Adipose tissue (tissue), 3 donors: ENCODE results near the gene MRPL55. TPM values are rescaled to one million over a fixed set of nuclear protein-coding genes. Genes with fewer than 3 reads are reported as not detected.

Experiments used
- H3K27ac ChIP-seq: one replicate; pipeline ENCODE4 v1.5.1; 2013; ENCODE audit warnings: low read depth, low read length
- WGBS, 3 donors: extraction: QIAGEN DNeasy Blood & Tissue Kit; methylation state at CpG; one replicate each; pipeline ENCODE4 v1.1.7; 2013; 5-methylcytosine and 5-hydroxymethylcytosine counted together
- polyA plus RNA-seq, 3 donors: library from polyadenylated mRNA; stranded (reverse); fragments of 200-250 nt; gene quantifications; one replicate each; pipeline ENCODE4 v1.2.3, GENCODE V29; 2013
- donor health status: healthy with polysubstance abuse.
- donor health status: Bipolar disorder and iron deficiency.
- donor health status: healthy.

Gene MRPL55
- polyA plus RNA-seq, 3 donors, result 45.7 to 92.6 (median 64.4) TPM

- 69 to 80% (median 70%) methylated on average over 8 of the region's 8 CpGs for WGBS, 3 donors
- H3K27ac ChIP-seq, result no peak overlapping the region
Measured at GRCh38 chr1:228148935-228149405, 39.9 kb upstream of the MRPL55 start.

- no peak overlapping the region for H3K27ac ChIP-seq
- WGBS, 3 donors, result 49 to 73% (median 52%) methylated on average over 18 of the region's 18 CpGs
Measured at GRCh38 chr1:228148196-228148861, 39.2 kb upstream of the MRPL55 start.

DNA sequence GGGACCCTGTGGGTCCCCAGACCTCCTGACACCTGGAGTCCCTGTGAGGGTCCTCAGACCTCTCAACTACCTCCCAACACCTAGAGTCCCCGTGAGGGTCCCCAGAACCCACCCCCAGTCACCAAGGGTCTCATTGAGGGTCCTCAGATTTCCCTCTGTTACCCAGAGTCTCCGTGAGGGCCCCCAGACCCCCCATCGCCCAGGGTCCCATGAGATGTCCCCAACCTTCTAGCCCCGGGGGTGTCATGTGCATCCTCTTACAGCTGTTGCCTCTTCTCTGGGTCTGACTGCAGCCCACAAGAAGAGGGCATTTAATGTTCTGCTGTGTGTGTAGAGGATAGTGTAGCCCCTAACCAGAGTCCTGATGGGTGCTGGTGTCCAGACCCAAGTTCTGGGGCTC, 38.7 kb upstream of the MRPL55 start:
- 82 to 93% (median 91%) methylated on average over 4 of the region's 4 CpGs for WGBS, 3 donors
- H3K27ac ChIP-seq, result no peak overlapping the region

- 90 to 95% (median 90%) methylated on average over 20 of the region's 20 CpGs for WGBS, 3 donors
- no peak overlapping the region for H3K27ac ChIP-seq
Measured at GRCh38 chr1:228147151-228147693, 38.1 kb upstream of the MRPL55 start.

DNA sequence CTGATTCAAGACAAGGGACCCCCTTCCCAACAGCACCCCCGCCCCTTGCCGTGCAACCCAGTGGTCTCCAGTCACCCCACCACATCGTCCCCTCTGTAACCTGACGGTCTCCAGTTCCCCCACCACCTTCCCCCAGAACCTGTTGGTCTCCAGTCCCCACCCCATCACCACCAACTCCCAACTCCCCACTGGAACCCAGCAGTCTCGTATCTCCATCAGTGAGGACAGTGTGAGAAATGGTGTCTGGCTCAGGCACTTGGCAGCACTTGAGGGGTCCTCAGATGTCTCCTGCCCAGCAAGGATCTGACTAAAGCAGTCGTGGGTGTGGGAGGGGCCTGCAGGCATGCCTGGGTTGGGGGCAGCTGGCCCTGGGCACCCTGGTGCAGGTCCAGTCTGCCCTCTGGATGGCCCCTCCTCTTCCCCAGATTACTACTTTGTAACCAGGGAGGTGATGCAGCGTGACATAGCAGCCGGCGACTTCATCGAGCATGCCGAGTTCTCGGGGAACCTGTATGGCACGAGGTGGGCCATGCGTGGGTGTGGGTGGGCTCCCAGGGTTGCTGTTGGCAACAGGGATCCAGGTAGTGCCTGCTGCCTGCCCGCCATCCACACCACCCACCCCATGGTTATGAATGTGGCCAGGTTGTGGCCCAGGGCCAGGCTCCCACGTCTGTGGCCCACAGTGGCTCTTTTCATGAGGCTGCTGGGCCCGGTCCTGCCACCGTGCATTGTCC, 37.5 kb upstream of the MRPL55 start:
- 89 to 92% (median 89%) methylated on average over 18 of the region's 18 CpGs for WGBS, 3 donors
- no peak overlapping the region for H3K27ac ChIP-seq

- WGBS, 3 donors, result 89 to 90% (median 89%) methylated on average over 31 of the region's 31 CpGs
Measured at GRCh38 chr1:228145463-228146416, 36.6 kb upstream of the MRPL55 start.

GRCh38 chr1:228144993-228145343, 35.9 kb upstream of the MRPL55 start:
- H3K27ac ChIP-seq, result no peak overlapping the region
- 85 to 89% (median 86%) methylated on average over 8 of the region's 8 CpGs for whole genome bisulfite sequencing, 3 donors

More at GRCh38 chr1:228145463-228146416, 36.6 kb upstream of the MRPL55 start:
- no peak overlapping the region for H3K27ac ChIP-seq

DNA sequence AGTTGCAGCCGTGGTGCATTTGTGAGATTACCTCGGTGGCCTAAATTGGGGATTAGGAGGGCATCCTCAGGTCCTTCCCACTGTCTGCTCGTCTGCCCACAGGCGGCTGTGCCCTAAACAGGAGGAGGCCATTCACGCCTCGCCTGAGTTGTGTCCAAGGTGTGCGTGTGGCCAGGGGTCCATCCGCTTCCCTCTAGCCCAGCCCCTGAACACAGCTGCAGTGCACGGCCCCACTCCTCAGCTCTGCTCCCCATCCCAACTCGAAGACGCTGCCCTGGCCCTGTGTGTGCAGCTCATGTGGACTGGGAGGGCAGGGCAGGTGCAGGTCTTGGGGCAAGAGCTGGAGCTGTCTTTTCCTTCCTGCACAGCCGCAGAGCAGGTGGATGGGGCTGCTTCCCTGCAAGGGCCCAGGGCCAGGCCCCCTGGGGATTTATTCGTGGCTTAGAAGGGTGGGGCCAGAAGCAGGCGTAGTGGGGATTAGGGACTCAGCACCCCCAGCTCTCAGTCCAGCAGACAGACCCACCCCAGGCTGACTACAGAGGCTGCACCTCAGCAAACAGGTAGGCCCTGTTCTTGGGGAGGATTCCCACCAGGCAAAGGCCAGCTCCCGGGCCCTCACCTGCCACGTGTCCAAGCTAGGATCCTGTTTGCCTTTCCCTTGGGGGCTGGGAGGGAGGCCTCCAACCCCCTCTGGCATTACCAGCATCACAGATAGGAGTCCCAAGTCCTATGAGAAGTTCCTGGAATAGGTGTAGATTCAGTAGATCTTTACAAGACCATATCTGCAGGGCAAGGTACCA, 35.3 kb upstream of the MRPL55 start:
- H3K27ac ChIP-seq, result no peak overlapping the region
- WGBS, 3 donors, result 79 to 82% (median 82%) methylated on average over 16 of the region's 16 CpGs

DNA sequence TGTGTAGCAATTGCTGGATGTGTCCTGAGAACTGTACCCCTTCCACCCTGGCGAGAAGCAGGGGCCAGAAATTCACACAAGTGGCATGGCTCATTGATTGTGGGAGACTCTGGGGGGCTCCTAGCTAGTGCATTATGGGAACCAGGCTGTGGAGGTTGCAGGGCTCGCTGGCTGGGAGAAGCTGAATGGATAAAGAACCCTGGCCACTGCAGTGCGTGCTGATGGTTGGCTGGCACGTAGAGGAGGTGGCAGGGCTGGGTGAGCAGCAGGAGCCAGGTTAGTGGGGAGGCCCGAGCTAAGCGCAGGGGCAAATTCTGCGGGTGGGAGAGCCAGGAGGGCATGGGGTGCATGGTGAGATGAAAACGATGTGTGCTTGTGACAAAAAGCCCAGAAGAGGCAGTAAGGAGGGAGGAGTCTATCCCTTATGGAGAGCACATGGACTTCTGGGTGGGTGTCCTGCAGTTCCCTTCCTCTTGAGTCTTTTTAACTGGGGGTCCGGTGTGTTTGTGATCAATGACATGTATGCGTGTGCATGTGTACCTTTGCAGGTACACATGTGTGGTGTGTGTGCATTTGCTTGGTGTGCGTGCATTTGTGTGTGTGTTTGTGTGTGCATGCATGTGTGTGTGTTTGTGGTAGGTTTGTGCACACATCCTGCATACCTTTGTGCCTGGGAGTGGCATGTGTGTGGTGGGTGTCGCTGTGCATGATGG, 34.5 kb upstream of the MRPL55 start:
- WGBS, 3 donors, result 84 to 89% (median 88%) methylated on average over 12 of the region's 12 CpGs
- no peak overlapping the region for H3K27ac ChIP-seq

DNA sequence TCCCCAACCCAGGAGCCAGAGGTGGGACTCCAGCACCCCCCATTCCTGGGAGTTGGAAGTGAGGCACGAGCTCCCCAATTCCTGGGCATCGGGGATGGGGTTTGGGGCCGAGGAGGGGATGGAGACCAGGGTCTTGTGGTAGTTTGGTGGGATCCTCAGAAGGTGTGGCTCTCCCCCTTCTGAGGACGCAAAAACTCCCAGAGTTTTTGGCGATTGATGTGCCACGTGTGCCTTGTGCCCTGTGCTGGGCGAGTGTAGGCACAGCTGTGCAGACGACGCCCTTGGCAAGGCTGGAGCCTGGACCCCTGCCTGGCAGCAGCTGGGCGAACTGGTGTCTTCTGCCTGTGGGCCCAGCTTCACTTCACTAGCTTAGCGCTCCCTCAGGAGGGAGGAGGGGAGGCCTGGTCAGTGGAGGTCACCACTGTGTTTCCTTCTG, 33.6 kb upstream of the MRPL55 start:
- no peak overlapping the region for H3K27ac ChIP-seq
- WGBS, 3 donors, result 65 to 80% (median 77%) methylated on average over 11 of the region's 11 CpGs

DNA sequence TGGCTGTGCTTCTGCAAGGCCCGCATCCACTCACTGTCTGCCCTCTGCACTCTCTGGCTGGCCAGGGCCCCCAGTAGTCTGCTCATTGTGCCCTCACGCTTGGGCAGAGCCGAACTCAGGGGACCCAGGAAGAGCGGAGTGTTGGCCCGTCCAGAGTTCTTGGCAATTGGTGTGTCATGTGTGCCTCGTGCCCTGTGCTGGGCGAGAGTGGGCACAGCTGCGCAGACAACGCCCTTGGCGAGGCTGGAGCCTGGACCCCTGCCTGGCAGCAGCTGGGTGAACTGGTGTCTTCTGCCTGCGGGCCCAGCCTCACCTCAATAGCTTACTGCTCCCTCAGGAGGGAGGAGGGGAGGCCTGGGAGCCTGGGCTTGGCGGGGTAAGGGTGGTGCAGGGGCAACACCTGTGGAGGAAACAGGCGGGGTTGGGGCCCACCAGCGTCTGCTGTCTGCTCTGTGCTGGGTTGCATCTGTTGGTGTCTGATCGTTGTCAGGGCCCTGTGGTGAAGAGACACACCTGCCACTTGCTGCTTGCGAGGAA, 33.1 kb upstream of the MRPL55 start:
- H3K27ac ChIP-seq, result no peak overlapping the region
- 62 to 76% (median 72%) methylated on average over 16 of the region's 16 CpGs for WGBS, 3 donors

DNA sequence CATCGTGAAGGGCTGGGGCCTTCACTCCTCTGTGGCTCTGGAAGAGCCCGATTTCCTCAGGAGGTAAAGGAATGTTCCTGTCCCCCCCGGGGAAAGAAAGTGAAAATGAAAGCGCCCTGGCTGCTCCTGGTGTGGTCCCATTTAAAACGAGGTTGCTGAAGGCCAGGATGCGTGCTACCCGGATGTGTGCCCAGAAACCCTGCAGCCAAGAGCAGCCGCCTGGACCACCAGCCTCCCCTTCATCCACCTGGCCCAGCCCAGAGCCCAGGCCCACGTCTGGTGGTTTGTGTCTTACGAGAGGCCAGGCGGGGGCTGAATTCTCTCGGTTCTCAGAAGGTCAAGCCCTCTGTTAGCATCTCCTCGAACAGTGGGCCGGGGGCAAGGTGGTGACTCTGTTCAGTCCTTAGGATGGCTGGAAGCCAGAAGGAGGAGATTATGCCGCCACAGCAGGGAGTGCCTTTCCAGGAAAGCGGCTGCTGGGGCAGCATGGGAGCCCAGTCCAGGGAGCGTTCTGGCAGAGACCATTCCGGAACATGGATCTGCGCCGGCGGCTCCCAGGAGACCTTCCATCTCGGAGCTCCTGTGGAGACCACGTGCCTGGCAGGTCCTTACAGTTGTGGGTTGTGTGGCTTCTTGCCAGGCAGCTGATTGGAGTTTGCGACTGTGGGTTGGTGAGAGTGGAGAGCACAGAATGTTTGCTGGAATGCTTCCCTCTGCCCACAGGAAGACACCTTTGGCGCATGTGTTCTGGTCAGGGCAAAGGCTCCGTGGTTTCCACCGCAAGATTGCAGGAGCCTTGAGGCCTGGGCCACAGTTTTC, 32.3 kb upstream of the MRPL55 start:
- WGBS, 3 donors, result 16 to 31% (median 22%) methylated on average over 27 of the region's 27 CpGs
- H3K27ac ChIP-seq, result peak overlapping the region; percentile 9

GRCh38 chr1:228140724-228141225, 31.7 kb upstream of the MRPL55 start:
- H3K27ac ChIP-seq, result peak overlapping the region; percentile 30
- 1 to 5% (median 2%) methylated on average over 25 of the region's 25 CpGs for WGBS, 3 donors

GRCh38 chr1:228139931-228140723, 31.0 kb upstream of the MRPL55 start, which contains the start of gene GUK1:
GUK1 (plus strand) TSS chr1:228140279; CDS start chr1:228140303, 24 bp downstream.
- 0% methylated on average over 74 to 95 of the region's 95 CpGs for WGBS, 3 donors
- H3K27ac ChIP-seq, result peak within 1 kb of the TSS; percentile 30

GRCh38 chr1:228139406-228139930, 30.4 kb upstream of the MRPL55 start:
- WGBS, 3 donors, result 17 to 23% (median 21%) methylated on average over 30 of the region's 30 CpGs
- peak overlapping the region; percentile 2 for H3K27ac ChIP-seq
